GM21786 (cell line): ENCODE measurements around the gene GRHL1.
A peak's percentile ranks its signal among the peaks of the same experiment; 100 is the strongest.
"Not testable (repeated sequence)": the region's sequence is repeated elsewhere in the genome, so short reads cannot be mapped to it uniquely, and the experiment has no call there.

Experiments
- ATAC-seq: cut with Tn5 transposase; IDR thresholded peaks from one replicate; pipeline ENCODE4 v1.9.1; 2021; ENCODE audit not compliant: unreplicated experiment

The GRHL1 gene

GRCh38 chr2:9951522-9952285 lies at the start of gene GRHL1:
TSS of gene GRHL1 (plus strand) at chr2:9951693. CDS start at chr2:9951834, 141 bp downstream.
- peak; percentile 95 for ATAC-seq

GRCh38 chr2:9905413-9905812 lies 46.1 kb upstream of the GRHL1 start:
- no peak for ATAC-seq

GRCh38 chr2:9907402-9907801 lies 44.1 kb upstream of the GRHL1 start:
- ATAC-seq = no peak

GRCh38 chr2:9908639-9909038 lies 42.9 kb upstream of the GRHL1 start:
- no peak for ATAC-seq

- ATAC-seq = no peak
These were observed 42.4 kb upstream of the GRHL1 start for GRCh38 chr2:9909106-9909505.

GRCh38 chr2:9910699-9911098 lies 40.8 kb upstream of the GRHL1 start:
- no peak for ATAC-seq

GRCh38 chr2:9912468-9912867 lies 39.0 kb upstream of the GRHL1 start:
- no peak for ATAC-seq

GRCh38 chr2:9914384-9915065 lies 37.0 kb upstream of the GRHL1 start:
- ATAC-seq = peak; percentile 99

GRCh38 chr2:9918275-9918674 lies 33.2 kb upstream of the GRHL1 start:
- no peak for ATAC-seq

GRCh38 chr2:9919512-9919911 lies 32.0 kb upstream of the GRHL1 start:
- no peak for ATAC-seq

- not testable (repeated sequence) for ATAC-seq
These were observed 24.5 kb upstream of the GRHL1 start for GRCh38 chr2:9927020-9927419.

- ATAC-seq = no peak
These were observed 14.2 kb upstream of the GRHL1 start for GRCh38 chr2:9937258-9937657.

GRCh38 chr2:9937968-9938367 lies 13.5 kb upstream of the GRHL1 start:
- ATAC-seq = no peak

GRCh38 chr2:9939587-9940485 lies 11.7 kb upstream of the GRHL1 start:
- ATAC-seq = no peak

- ATAC-seq = no peak
These were observed 10.1 kb upstream of the GRHL1 start for GRCh38 chr2:9941196-9941995.

GRCh38 chr2:9941996-9942390 lies 9.5 kb upstream of the GRHL1 start:
- no peak for ATAC-seq

- ATAC-seq = no peak
These were observed 7.1 kb upstream of the GRHL1 start for GRCh38 chr2:9944330-9944758.

- no peak for ATAC-seq
These were observed 5.9 kb upstream of the GRHL1 start for GRCh38 chr2:9945596-9945995.

- ATAC-seq = no peak
These were observed 5.4 kb upstream of the GRHL1 start for GRCh38 chr2:9946076-9946475.

GRCh38 chr2:9946818-9947217 lies 4.7 kb upstream of the GRHL1 start:
- ATAC-seq = no peak

GRCh38 chr2:9948721-9949120 lies 2.8 kb upstream of the GRHL1 start:
- ATAC-seq = no peak
